Measurements from ENCODE around the gene ANAPC16.

- TF ChIP-seq CTCF (IDR thresholded peaks at IDR 0.05 in 2 of 3, conservative IDR thresholded peaks at IDR 0.05 in 1 of 3; ENCODE audit: borderline replicate concordance in 1 of 3, insufficient read depth in 1 of 3, low read depth in 2 of 3, low read length in 2 of 3) (no peak), POLR2AphosphoS5 (IDR thresholded peaks at IDR 0.05; ENCODE audit: low read depth, low read length) (no peak), POLR2A (IDR thresholded peaks at IDR 0.05; ENCODE audit: borderline replicate concordance, extremely low read depth, insufficient read depth, insufficient read length) (no peak), TCF7L2 (IDR thresholded peaks at IDR 0.05; ENCODE audit: borderline replicate concordance, extremely low read depth, insufficient read depth, insufficient read length) (no peak), SP1 (IDR thresholded peaks at IDR 0.05; ENCODE audit: low read depth) (no peak), YY1 (IDR thresholded peaks at IDR 0.05; ENCODE audit: extremely low read depth, insufficient replicate concordance, low read depth, low read length) (no peak)
Measured at GRCh38 chr10:72220637-72221036, 4.8 kb downstream of the ANAPC16 start.
